HEK293 (cell line): ENCODE results near the gene SNAPC4.

Source experiments
- CTCF ChIA-PET: fragments of 350-600 bp; formaldehyde crosslinking; extraction: SDS; loops from one replicate; lab custom pipeline; 2021; ENCODE audit warnings: antibody characterized with exemption; lab: Yijun Ruan, JAX
- POLR2A ChIA-PET: fragments of 300-600 bp; formaldehyde crosslinking; extraction: SDS; loops from one replicate; lab custom pipeline; 2020; ENCODE audit warnings: antibody characterized with exemption, inconsistent platforms; lab: Yijun Ruan, JAX
- H3K27ac ChIP-seq: fragments of 200-500 bp; sonication (Bioruptor generic); 2 replicates; pipeline ENCODE4 v1.5.1; 2014; ENCODE audit warnings: low read depth, low read length, control low read depth, inconsistent platforms; ENCODE audit errors: extremely low read depth
- H3K36me3 ChIP-seq, 2 experiments: fragments of 200-500 bp in 1 of 2; sonication (Bioruptor generic) in 1 of 2; 1 replicate in 1 of 2; 2 replicates in 1 of 2; pipeline ENCODE4 v1.5.1; 2014 to 2017; ENCODE audit warnings: inconsistent platforms in 2 of 2, low read length in 2 of 2; ENCODE audit not compliant: control insufficient read depth in 2 of 2, insufficient read depth in 1 of 2
- H3K4me1 ChIP-seq: fragments of 200-500 bp; sonication (Bioruptor generic); 2 replicates; pipeline ENCODE4 v1.5.1; 2014; ENCODE audit warnings: mild to moderate bottlenecking, low read length, inconsistent platforms; ENCODE audit not compliant: control insufficient read depth, insufficient read depth
- H3K4me3 ChIP-seq: 2 replicates; pipeline ENCODE4 v1.5.1; 2011; ENCODE audit warnings: low read depth, mild to moderate bottlenecking, control low read depth, low read length, moderate library complexity
- H3K9me3 ChIP-seq: fragments of 200-500 bp; sonication (Bioruptor generic); 2 replicates; pipeline ENCODE4 v1.5.1; 2014; ENCODE audit warnings: low read depth, low read length, inconsistent platforms; ENCODE audit not compliant: control insufficient read depth, insufficient read depth
- FEZF1 ChIP-seq: fragments of 450-650 bp; formaldehyde crosslinking; IDR thresholded peaks from 2 replicates; pipeline ENCODE4 v1.5.1; 2016; ENCODE audit warnings: missing biosample characterization, missing genetic modification characterization
- GFI1B ChIP-seq: fragments of 450-650 bp; formaldehyde crosslinking; IDR thresholded peaks from 2 replicates; pipeline ENCODE4 v1.5.1; 2016; ENCODE audit warnings: missing biosample characterization, missing genetic modification characterization
- HIC1 ChIP-seq: fragments of 450-650 bp; formaldehyde crosslinking; IDR thresholded peaks from 2 replicates; pipeline ENCODE4 v1.5.1; 2016; ENCODE audit warnings: missing biosample characterization, missing genetic modification characterization
- MZF1 ChIP-seq: fragments of 450-650 bp; formaldehyde crosslinking; IDR thresholded peaks from 2 replicates; pipeline ENCODE4 v1.5.1; 2017; ENCODE audit warnings: missing biosample characterization, missing genetic modification characterization, borderline replicate concordance
- ZBTB48 ChIP-seq: fragments of 450-650 bp; formaldehyde crosslinking; IDR thresholded peaks from 2 replicates; pipeline ENCODE4 v1.5.1; 2016; ENCODE audit warnings: missing biosample characterization, missing genetic modification characterization
- ZEB2 ChIP-seq: fragments of 450-650 bp; formaldehyde crosslinking; IDR thresholded peaks from 2 replicates; pipeline ENCODE4 v1.5.1; 2016; ENCODE audit warnings: missing biosample characterization, missing genetic modification characterization
- ZFP41 ChIP-seq: fragments of 450-650 bp; formaldehyde crosslinking; IDR thresholded peaks from 2 replicates; pipeline ENCODE4 v1.5.1; 2016; ENCODE audit warnings: missing biosample characterization, missing genetic modification characterization, borderline replicate concordance
- ZFP69B ChIP-seq: fragments of 450-650 bp; formaldehyde crosslinking; IDR thresholded peaks from 2 replicates; pipeline ENCODE4 v1.5.1; 2016; ENCODE audit warnings: missing biosample characterization, missing genetic modification characterization
- ZNF10 ChIP-seq: fragments of 450-650 bp; formaldehyde crosslinking; IDR thresholded peaks from 2 replicates; pipeline ENCODE4 v1.5.1; 2017; ENCODE audit warnings: missing biosample characterization, missing genetic modification characterization
- ZNF121 ChIP-seq: fragments of 450-650 bp; formaldehyde crosslinking; IDR thresholded peaks from 2 replicates; pipeline ENCODE4 v1.5.1; 2016; ENCODE audit warnings: missing biosample characterization, missing genetic modification characterization
- ZNF140 ChIP-seq: fragments of 450-650 bp; formaldehyde crosslinking; IDR thresholded peaks from 2 replicates; pipeline ENCODE4 v1.5.1; 2016; ENCODE audit warnings: missing biosample characterization, missing genetic modification characterization
- ZNF221 ChIP-seq: fragments of 450-650 bp; formaldehyde crosslinking; IDR thresholded peaks from 2 replicates; pipeline ENCODE4 v1.5.1; 2017; ENCODE audit warnings: missing biosample characterization, missing genetic modification characterization, borderline replicate concordance
- ZNF274 ChIP-seq, 2 experiments: fragments of 200-500 bp in 1 of 2; fragments of 450-650 bp in 1 of 2; sonication (Bioruptor generic) in 1 of 2; formaldehyde crosslinking in 1 of 2; IDR thresholded peaks; 2 replicates each; pipeline versions ENCODE4 v1.5.1 to v1.6.1; 2014 to 2016; ENCODE audit warnings: borderline replicate concordance in 1 of 2, inconsistent platforms in 1 of 2, low read length in 1 of 2, missing biosample characterization in 1 of 2, missing genetic modification characterization in 1 of 2
- ZNF335 ChIP-seq: fragments of 450-650 bp; formaldehyde crosslinking; conservative IDR thresholded peaks from 2 replicates; pipeline ENCODE4 v1.5.1; 2016; ENCODE audit warnings: missing biosample characterization, missing genetic modification characterization
- ZNF426 ChIP-seq: fragments of 450-650 bp; formaldehyde crosslinking; IDR thresholded peaks from 2 replicates; pipeline ENCODE4 v1.5.1; 2017; ENCODE audit warnings: missing biosample characterization, missing genetic modification characterization, mild to moderate bottlenecking, inconsistent platforms, moderate library complexity
- ZNF600 ChIP-seq: fragments of 450-650 bp; formaldehyde crosslinking; IDR thresholded peaks from 2 replicates; pipeline ENCODE4 v1.5.1; 2016; ENCODE audit warnings: missing biosample characterization, missing genetic modification characterization
- ZNF621 ChIP-seq: fragments of 450-650 bp; formaldehyde crosslinking; IDR thresholded peaks from 2 replicates; pipeline ENCODE4 v1.5.1; 2017; ENCODE audit warnings: missing biosample characterization, missing genetic modification characterization
- ZNF660 ChIP-seq: fragments of 450-650 bp; IDR thresholded peaks from 2 replicates; pipeline ENCODE4 v1.5.1; 2018; ENCODE audit warnings: missing biosample characterization, mild to moderate bottlenecking, missing genetic modification characterization
- ZNF664 ChIP-seq: fragments of 450-650 bp; formaldehyde crosslinking; IDR thresholded peaks from 2 replicates; pipeline ENCODE4 v1.5.1; 2016; ENCODE audit warnings: missing biosample characterization, missing genetic modification characterization
- ZNF677 ChIP-seq: fragments of 450-650 bp; IDR thresholded peaks from 2 replicates; pipeline ENCODE4 v1.5.0; 2018; ENCODE audit warnings: missing biosample characterization, mild to moderate bottlenecking, missing genetic modification characterization, moderate library complexity
- ZNF692 ChIP-seq: fragments of 450-650 bp; formaldehyde crosslinking; IDR thresholded peaks from 2 replicates; pipeline ENCODE4 v1.5.1; 2016; ENCODE audit warnings: missing biosample characterization, missing genetic modification characterization
- ZNF701 ChIP-seq: fragments of 450-650 bp; formaldehyde crosslinking; IDR thresholded peaks from 2 replicates; pipeline ENCODE4 v1.5.1; 2016; ENCODE audit warnings: missing biosample characterization, missing genetic modification characterization
- ZSCAN16 ChIP-seq: fragments of 450-650 bp; formaldehyde crosslinking; IDR thresholded peaks from 2 replicates; pipeline ENCODE4 v1.5.1; 2016; ENCODE audit warnings: missing biosample characterization, missing genetic modification characterization
- TF ChIP-seq, protein P1 (sequence below): fragments of 450-650 bp; formaldehyde crosslinking; IDR thresholded peaks from 2 replicates; pipeline ENCODE4 v1.5.1; 2017; ENCODE audit warnings: missing biosample characterization, missing genetic modification characterization
- TF ChIP-seq, protein P2 (sequence below): fragments of 450-650 bp; formaldehyde crosslinking; IDR thresholded peaks from 2 replicates; pipeline ENCODE4 v1.5.1; 2016; ENCODE audit warnings: missing biosample characterization, missing genetic modification characterization
- TF ChIP-seq, protein P3 (sequence below): fragments of 450-650 bp; formaldehyde crosslinking; IDR thresholded peaks from 2 replicates; pipeline ENCODE4 v1.5.1; 2016; ENCODE audit warnings: missing biosample characterization, missing genetic modification characterization, low read depth

The SNAPC4 gene

DNA sequence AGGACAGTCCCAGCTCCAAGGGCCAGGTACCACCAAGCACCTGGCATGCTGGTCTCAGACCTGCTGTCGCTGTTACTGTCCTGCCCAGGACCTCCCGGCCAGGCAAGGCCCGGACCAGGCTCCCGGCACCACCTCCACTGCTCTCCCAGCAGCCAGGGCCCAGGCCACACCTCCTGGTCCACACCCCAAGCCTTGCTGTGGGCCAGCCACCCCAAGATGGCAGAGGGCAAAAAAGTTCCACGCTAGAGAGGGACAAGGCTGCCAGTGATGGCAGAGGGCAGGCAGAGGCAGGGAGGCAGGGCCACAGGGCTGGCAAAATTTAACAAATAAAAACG is 37.6 kb downstream of the SNAPC4 start:
- CTCF ChIA-PET: interaction anchor here (0.6 to 2.2 kb wide), 20 partner anchors 10 to 446 kb away, joined by 3 to 16 read pairs (median 4); no protein-coding TSS in a partner anchor
- TF ChIP-seq ZNF701 (tag by site-specific recombination) (no peak), ZNF140 (tag by site-specific recombination) (no peak), ZNF664 (tag by site-specific recombination) (no peak), ZSCAN16 (tag by site-specific recombination) (no peak), ZNF426 (tag by site-specific recombination) (no peak), ZNF621 (tag by site-specific recombination) (no peak), ZNF10 (tag by site-specific recombination) (no peak), ZNF274 (IDR thresholded peaks at IDR 0.05; ENCODE audit: low read length) (no peak), ZNF274 (tag by site-specific recombination; IDR thresholded peaks at IDR 0.05; ENCODE audit: borderline replicate concordance) (no peak), ZNF692 (tag by site-specific recombination) (no peak), ZNF600 (tag by site-specific recombination) (no peak), ZNF660 (tag by site-specific recombination) (no peak), ZNF677 (no peak), ZNF221 (no peak), ZNF335 (tag by site-specific recombination) (no peak)
- TF ChIP-seq, protein P1, sequence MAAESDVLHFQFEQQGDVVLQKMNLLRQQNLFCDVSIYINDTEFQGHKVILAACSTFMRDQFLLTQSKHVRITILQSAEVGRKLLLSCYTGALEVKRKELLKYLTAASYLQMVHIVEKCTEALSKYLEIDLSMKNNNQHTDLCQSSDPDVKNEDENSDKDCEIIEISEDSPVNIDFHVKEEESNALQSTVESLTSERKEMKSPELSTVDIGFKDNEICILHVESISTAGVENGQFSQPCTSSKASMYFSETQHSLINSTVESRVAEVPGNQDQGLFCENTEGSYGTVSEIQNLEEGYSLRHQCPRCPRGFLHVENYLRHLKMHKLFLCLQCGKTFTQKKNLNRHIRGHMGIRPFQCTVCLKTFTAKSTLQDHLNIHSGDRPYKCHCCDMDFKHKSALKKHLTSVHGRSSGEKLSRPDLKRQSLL: no peak

GRCh38 chr9:136361754-136362449 is 38.1 kb downstream of the SNAPC4 start:
- peaks cover 0 to 14% of the 10 kb centered on the region in 2 experiments; a peak in 1 of 3 replicates for H3K36me3 ChIP-seq
- no peaks in the 10 kb centered on the region for H3K9me3 ChIP-seq
- CTCF ChIA-PET: interaction anchor here (0.5 to 2.2 kb wide), 9 partner anchors 10 to 326 kb away, joined by 3 to 13 read pairs (median 4); no protein-coding TSS in a partner anchor
- no peaks in the 10 kb centered on the region; the same call in 1 of the 2 replicates for H3K4me1 ChIP-seq
- POLR2A ChIA-PET: interaction anchor here (1.0 to 3.4 kb wide), 8 partner anchors 17 to 366 kb away, joined by 3 to 45 read pairs (median 12); no protein-coding TSS in a partner anchor
- H3K27ac ChIP-seq: no peak overlapping the region
- H3K4me3 ChIP-seq: no peak overlapping the region
- TF ChIP-seq, protein P2, sequence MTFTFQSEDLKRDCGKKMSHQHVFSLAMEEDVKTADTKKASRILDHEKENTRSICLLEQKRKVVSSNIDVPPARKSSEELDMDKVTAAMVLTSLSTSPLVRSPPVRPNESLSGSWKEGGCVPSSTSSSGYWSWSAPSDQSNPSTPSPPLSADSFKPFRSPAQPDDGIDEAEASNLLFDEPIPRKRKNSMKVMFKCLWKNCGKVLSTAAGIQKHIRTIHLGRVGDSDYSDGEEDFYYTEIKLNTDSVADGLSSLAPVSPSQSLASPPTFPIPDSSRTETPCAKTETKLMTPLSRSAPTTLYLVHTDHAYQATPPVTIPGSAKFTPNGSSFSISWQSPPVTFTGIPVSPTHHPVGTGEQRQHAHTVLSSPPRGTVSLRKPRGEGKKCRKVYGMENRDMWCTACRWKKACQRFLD (tag by site-specific recombination): no peak
- TF ChIP-seq ZNF660 (tag by site-specific recombination) (no peak), ZEB2 (tag by site-specific recombination) (no peak), ZBTB48 (no peak), HIC1 (tag by site-specific recombination) (no peak), GFI1B (no peak), FEZF1 (tag by site-specific recombination) (no peak), ZNF121 (tag by site-specific recombination) (no peak), ZFP41 (tag by site-specific recombination) (no peak), ZNF621 (tag by site-specific recombination) (no peak), ZNF221 (no peak), MZF1 (tag by site-specific recombination) (no peak), ZFP69B (tag by site-specific recombination) (no peak)
- TF ChIP-seq, protein P3, sequence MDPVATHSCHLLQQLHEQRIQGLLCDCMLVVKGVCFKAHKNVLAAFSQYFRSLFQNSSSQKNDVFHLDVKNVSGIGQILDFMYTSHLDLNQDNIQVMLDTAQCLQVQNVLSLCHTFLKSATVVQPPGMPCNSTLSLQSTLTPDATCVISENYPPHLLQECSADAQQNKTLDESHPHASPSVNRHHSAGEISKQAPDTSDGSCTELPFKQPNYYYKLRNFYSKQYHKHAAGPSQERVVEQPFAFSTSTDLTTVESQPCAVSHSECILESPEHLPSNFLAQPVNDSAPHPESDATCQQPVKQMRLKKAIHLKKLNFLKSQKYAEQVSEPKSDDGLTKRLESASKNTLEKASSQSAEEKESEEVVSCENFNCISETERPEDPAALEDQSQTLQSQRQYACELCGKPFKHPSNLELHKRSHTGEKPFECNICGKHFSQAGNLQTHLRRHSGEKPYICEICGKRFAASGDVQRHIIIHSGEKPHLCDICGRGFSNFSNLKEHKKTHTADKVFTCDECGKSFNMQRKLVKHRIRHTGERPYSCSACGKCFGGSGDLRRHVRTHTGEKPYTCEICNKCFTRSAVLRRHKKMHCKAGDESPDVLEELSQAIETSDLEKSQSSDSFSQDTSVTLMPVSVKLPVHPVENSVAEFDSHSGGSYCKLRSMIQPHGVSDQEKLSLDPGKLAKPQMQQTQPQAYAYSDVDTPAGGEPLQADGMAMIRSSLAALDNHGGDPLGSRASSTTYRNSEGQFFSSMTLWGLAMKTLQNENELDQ (tag by site-specific recombination): no peak

More for the DNA sequence above, 37.6 kb downstream of the SNAPC4 start:
- POLR2A ChIA-PET: interaction anchor here (0.5 to 3.4 kb wide), 37 partner anchors 8 to 788 kb away, joined by 3 to 45 read pairs (median 6); partner anchors contain the start of genes GPSM1 and SNAPC4
- H3K4me3 ChIP-seq: no peak overlapping the region
- H3K27ac ChIP-seq: no peak overlapping the region
- no peaks in the 10 kb centered on the region for H3K9me3 ChIP-seq
- peaks cover 0 to 9% of the 10 kb centered on the region in 2 experiments; a peak in 1 of 3 replicates for H3K36me3 ChIP-seq
- no peaks in the 10 kb centered on the region; the same call in 1 of the 2 replicates for H3K4me1 ChIP-seq
